ENCODE data around the gene SLC30A2.

The SLC30A2 gene

DNA sequence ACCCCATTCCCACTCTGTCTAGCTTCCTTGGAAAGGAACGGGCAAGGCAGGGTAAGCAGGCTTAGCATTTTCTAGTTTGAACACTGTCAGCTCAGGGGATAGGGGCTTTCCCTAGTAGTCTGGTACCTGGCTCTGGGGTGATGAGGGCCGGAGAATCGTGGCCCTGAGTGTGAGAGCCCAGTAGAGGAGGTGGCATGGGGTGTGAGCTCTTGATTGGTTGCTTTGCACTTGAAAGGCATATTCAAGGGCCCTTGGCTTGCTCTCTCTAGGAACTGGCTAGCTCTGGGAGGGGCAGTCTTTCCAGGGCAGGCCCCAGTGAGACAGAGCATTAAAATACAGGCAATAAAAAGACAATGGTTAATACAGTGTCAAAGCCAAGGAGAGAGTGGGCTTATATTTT, 35.1 kb downstream of the SLC30A2 start:
- TF ChIP-seq, protein P1, sequence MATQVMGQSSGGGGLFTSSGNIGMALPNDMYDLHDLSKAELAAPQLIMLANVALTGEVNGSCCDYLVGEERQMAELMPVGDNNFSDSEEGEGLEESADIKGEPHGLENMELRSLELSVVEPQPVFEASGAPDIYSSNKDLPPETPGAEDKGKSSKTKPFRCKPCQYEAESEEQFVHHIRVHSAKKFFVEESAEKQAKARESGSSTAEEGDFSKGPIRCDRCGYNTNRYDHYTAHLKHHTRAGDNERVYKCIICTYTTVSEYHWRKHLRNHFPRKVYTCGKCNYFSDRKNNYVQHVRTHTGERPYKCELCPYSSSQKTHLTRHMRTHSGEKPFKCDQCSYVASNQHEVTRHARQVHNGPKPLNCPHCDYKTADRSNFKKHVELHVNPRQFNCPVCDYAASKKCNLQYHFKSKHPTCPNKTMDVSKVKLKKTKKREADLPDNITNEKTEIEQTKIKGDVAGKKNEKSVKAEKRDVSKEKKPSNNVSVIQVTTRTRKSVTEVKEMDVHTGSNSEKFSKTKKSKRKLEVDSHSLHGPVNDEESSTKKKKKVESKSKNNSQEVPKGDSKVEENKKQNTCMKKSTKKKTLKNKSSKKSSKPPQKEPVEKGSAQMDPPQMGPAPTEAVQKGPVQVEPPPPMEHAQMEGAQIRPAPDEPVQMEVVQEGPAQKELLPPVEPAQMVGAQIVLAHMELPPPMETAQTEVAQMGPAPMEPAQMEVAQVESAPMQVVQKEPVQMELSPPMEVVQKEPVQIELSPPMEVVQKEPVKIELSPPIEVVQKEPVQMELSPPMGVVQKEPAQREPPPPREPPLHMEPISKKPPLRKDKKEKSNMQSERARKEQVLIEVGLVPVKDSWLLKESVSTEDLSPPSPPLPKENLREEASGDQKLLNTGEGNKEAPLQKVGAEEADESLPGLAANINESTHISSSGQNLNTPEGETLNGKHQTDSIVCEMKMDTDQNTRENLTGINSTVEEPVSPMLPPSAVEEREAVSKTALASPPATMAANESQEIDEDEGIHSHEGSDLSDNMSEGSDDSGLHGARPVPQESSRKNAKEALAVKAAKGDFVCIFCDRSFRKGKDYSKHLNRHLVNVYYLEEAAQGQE (IDR thresholded peaks at IDR 0.05; ENCODE audit: insufficient read depth in 1 of 2, low read depth in 2 of 2, low read length in 2 of 2): no peak
- TF ChIP-seq POLR2AphosphoS5 (IDR thresholded peaks at IDR 0.05; ENCODE audit: low read depth, low read length) (no peak), SIN3A (IDR thresholded peaks at IDR 0.05; ENCODE audit: borderline replicate concordance, insufficient read depth, low read length) (no peak), TAF1 (IDR thresholded peaks at IDR 0.05; ENCODE audit: borderline replicate concordance, insufficient read depth, low read length) (no peak)

DNA sequence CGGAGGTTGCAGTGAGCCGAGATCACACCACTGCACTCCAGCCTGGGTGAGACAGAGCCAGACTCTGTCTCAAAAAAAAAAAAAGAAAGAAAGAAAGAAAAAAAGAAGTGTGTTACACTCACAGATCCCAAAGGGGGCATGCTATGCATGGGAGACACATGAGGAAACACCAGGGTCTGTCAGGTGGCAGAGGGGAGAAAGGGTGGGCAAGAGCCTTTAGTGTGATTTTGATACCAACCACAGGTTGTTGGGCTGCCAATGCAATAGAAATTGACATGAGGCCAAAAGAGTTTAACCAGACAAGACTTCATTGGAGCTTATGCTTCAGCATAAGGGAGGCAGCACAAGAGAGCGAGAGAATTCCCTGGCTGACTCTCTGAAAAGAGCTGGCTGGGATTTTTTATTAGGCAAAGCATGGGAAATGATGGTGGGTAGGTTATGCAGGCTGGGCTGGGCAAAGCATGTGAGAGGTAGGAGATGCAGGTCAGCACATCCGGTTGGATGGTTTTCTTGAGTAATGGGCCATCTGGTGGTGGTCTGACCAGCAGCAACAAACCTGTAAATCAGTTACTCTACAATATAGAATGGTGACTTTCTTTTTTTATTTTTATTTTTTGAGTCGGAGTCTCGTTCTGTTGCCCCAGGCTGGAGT, 36.0 kb downstream of the SLC30A2 start:
- TF ChIP-seq SIN3A (IDR thresholded peaks at IDR 0.05; ENCODE audit: borderline replicate concordance, insufficient read depth, low read length): no peak
- TF ChIP-seq, protein P1 (IDR thresholded peaks at IDR 0.05; ENCODE audit: insufficient read depth in 1 of 2, low read depth in 2 of 2, low read length in 2 of 2): no peak
- TF ChIP-seq TAF1 (IDR thresholded peaks at IDR 0.05; ENCODE audit: borderline replicate concordance, insufficient read depth, low read length): no peak
- no peak for TF ChIP-seq FOXP2 (optimal IDR thresholded peaks at IDR 0.05; ENCODE audit: borderline replicate concordance, extremely low read depth, extremely low read length, insufficient read depth)
- no peak for TF ChIP-seq POLR2AphosphoS5 (IDR thresholded peaks at IDR 0.05; ENCODE audit: low read depth, low read length)

DNA sequence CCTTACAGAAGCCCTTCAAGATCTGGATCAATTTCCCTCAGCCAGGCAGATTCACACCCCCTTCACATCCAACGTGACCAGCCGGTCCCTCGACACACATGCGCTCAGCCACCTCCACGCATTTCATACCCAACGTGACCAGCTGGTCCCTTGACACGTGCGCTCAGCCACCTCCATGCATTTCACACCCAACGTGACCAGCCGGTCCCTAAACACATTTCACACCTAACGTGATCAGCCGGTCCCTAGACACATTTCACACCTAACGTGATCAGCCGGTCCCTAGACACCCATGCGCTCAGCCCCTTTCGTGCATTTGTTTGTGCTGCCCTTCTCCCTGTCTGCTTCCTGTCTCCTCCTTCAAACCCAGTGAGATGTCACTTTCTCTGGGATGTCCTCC, 39.2 kb downstream of the SLC30A2 start:
- no peak for TF ChIP-seq TAF1 (IDR thresholded peaks at IDR 0.05; ENCODE audit: borderline replicate concordance, insufficient read depth, low read length)
- TF ChIP-seq FOXP2 (optimal IDR thresholded peaks at IDR 0.05; ENCODE audit: borderline replicate concordance, extremely low read depth, extremely low read length, insufficient read depth): no peak
- no peak for TF ChIP-seq POLR2AphosphoS5 (IDR thresholded peaks at IDR 0.05; ENCODE audit: low read depth, low read length)
- no peak for TF ChIP-seq SIN3A (IDR thresholded peaks at IDR 0.05; ENCODE audit: borderline replicate concordance, insufficient read depth, low read length)
- TF ChIP-seq, protein P1 (IDR thresholded peaks at IDR 0.05; ENCODE audit: insufficient read depth in 1 of 2, low read depth in 2 of 2, low read length in 2 of 2): no peak

DNA sequence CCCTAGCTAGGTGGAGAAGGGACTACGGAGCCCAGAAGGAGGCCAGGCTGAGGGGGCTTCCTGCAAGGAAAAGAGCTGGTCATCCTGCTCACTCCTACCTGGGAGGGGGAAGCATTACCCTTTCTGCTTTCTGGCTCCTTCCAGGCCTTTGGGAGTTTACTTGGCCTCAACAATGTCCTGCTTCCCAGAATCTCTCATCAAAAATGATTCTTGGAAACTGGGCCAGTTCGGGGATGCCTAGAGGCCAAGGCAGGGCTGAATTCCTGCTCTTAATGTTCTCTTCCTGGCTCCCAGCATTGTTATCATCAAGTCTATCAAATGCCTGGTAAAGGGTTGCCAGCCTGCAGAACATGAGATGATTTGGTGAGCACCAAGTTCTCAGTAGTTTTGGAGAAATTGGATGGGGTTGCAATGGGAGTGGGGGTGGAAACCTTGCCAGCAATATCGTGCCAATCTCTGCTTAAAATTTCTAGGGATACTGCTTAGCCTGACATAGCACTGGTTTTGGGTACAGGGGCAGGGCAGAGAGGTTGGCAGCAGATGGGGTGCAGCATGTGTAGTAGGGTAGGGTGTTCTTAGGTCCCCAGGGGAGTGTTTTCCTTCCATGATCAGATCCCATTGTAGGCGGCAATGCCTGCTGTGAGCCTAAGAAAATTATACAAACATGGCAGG, 40.3 kb downstream of the SLC30A2 start:
- TF ChIP-seq TAF1 (IDR thresholded peaks at IDR 0.05; ENCODE audit: borderline replicate concordance, insufficient read depth, low read length) (no peak), FOXP2 (optimal IDR thresholded peaks at IDR 0.05; ENCODE audit: borderline replicate concordance, extremely low read depth, extremely low read length, insufficient read depth) (no peak), SIN3A (IDR thresholded peaks at IDR 0.05; ENCODE audit: borderline replicate concordance, insufficient read depth, low read length) (no peak), POLR2AphosphoS5 (IDR thresholded peaks at IDR 0.05; ENCODE audit: low read depth, low read length) (no peak)

DNA sequence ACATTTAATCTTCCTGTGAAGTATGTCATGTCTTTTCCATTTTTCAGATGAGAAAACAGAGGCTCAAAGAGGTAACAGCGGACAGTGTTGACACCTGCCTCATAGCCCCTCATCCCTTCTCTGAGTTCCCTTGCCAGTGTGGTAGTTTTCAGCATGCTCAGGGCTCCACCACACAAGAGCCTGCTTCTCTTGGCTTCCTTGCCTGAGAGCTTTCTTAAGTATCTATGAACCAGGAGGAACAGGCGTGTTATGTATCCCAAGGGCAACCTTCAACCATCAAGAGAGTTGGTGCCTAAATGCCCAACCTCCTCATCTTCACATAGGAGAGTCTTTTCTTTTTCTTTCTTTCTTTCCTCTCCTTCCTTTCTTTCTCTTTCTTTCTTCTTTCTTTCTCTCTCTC, 42.2 kb downstream of the SLC30A2 start:
- TF ChIP-seq SIN3A (IDR thresholded peaks at IDR 0.05; ENCODE audit: borderline replicate concordance, insufficient read depth, low read length) (no peak), FOXP2 (optimal IDR thresholded peaks at IDR 0.05; ENCODE audit: borderline replicate concordance, extremely low read depth, extremely low read length, insufficient read depth) (no peak), POLR2AphosphoS5 (IDR thresholded peaks at IDR 0.05; ENCODE audit: low read depth, low read length) (no peak), TAF1 (IDR thresholded peaks at IDR 0.05; ENCODE audit: borderline replicate concordance, insufficient read depth, low read length) (no peak)
- TF ChIP-seq, protein P1 (IDR thresholded peaks at IDR 0.05; ENCODE audit: insufficient read depth in 1 of 2, low read depth in 2 of 2, low read length in 2 of 2): no peak

Data from PFSK-1 (cell line).